HG02642 (cell line): Measurements from ENCODE around the gene TELO2.

ENCODE experiments used
- ATAC-seq: cut with Tn5 transposase; IDR thresholded peaks from one replicate; pipeline ENCODE4 v1.9.1; 2021; ENCODE audit warnings: mild to moderate bottlenecking; ENCODE audit not compliant: unreplicated experiment, poor library complexity

The TELO2 gene

GRCh38 chr16:1492923-1493745 lies at the start of gene TELO2:
Gene TELO2 (plus strand): TSS chr16:1493360. CDS start chr16:1494282, 922 bp downstream.
- peak; percentile 74 for ATAC-seq

- ATAC-seq, result no peak
These were observed 49.7 kb upstream of the TELO2 start for GRCh38 chr16:1443403-1443973.

GRCh38 chr16:1443980-1444729 lies 49.0 kb upstream of the TELO2 start, which contains the start of gene CCDC154:
Gene CCDC154 (minus strand): TSS chr16:1444556. CDS start chr16:1444322, 234 bp downstream.
- ATAC-seq, result no peak

- ATAC-seq, result no peak
These were observed 48.2 kb upstream of the TELO2 start for GRCh38 chr16:1444730-1445517.

- no peak for ATAC-seq
These were observed 47.5 kb upstream of the TELO2 start for GRCh38 chr16:1445518-1446203.

- ATAC-seq, result no peak
These were observed 46.7 kb upstream of the TELO2 start for GRCh38 chr16:1446296-1447080.

- ATAC-seq, result no peak
These were observed 45.2 kb upstream of the TELO2 start for GRCh38 chr16:1447965-1448364.

GRCh38 chr16:1448536-1449116 lies 44.5 kb upstream of the TELO2 start:
- no peak for ATAC-seq

GRCh38 chr16:1449201-1449788 lies 43.9 kb upstream of the TELO2 start:
- ATAC-seq, result no peak

GRCh38 chr16:1450218-1450617 lies 42.9 kb upstream of the TELO2 start:
- no peak for ATAC-seq

- ATAC-seq, result no peak
These were observed 42.3 kb upstream of the TELO2 start for GRCh38 chr16:1450841-1451240.

- no peak for ATAC-seq
These were observed 41.3 kb upstream of the TELO2 start for GRCh38 chr16:1451702-1452392.

- no peak for ATAC-seq
These were observed 40.6 kb upstream of the TELO2 start for GRCh38 chr16:1452530-1452929.

- no peak for ATAC-seq
These were observed 39.8 kb upstream of the TELO2 start for GRCh38 chr16:1453316-1453715.

GRCh38 chr16:1454561-1454960 lies 38.6 kb upstream of the TELO2 start:
- no peak for ATAC-seq

- ATAC-seq, result no peak
These were observed 37.7 kb upstream of the TELO2 start for GRCh38 chr16:1455190-1456171.

GRCh38 chr16:1456951-1457350 lies 36.2 kb upstream of the TELO2 start:
- ATAC-seq, result no peak
